Right cardiac atrium (tissue), 5 donors: ENCODE results near the gene RAI1. TPM values are rescaled to one million over a fixed set of nuclear protein-coding genes. Genes with fewer than 3 reads are reported as not detected.

ENCODE experiments used
- ATAC-seq, 2 donors: fragments of 200-7000 bp; cut with Tn5 transposase; one replicate each; pipeline versions ENCODE4 v1.8.0 to v1.9.1; 2020; ENCODE audit warnings: moderate library complexity in 2 of 2, mild to moderate bottlenecking in 1 of 2
- DNase-seq, 3 donors: peaks; one replicate each; pipeline ENCODE4 v3.0.0-alpha.2; 2020
- H3K27ac ChIP-seq: one replicate; pipeline ENCODE4 v1.5.1; 2013; ENCODE audit warnings: mild to moderate bottlenecking, low read length, control low read depth, moderate library complexity
- H3K27me3 ChIP-seq: one replicate; pipeline ENCODE4 v1.6.1; 2013; ENCODE audit not compliant: control insufficient read depth, insufficient read depth
- H3K4me1 ChIP-seq: one replicate; pipeline ENCODE4 v1.6.1; 2013; ENCODE audit warnings: low read length; ENCODE audit not compliant: control insufficient read depth, insufficient read depth
- H3K4me3 ChIP-seq: one replicate; pipeline ENCODE4 v1.5.1; 2013; ENCODE audit warnings: low read length, control low read depth
- H3K9me3 ChIP-seq: one replicate; pipeline ENCODE4 v1.6.1; 2013; ENCODE audit warnings: low read length; ENCODE audit not compliant: control insufficient read depth
- WGBS: extraction: QIAGEN DNeasy Blood & Tissue Kit; methylation state at CpG from one replicate; pipeline ENCODE4 v1.1.7; 2013; 5-methylcytosine and 5-hydroxymethylcytosine counted together
- intact Hi-C, 4 donors: fragments of 100-400 bp; cut with DNase I; formaldehyde crosslinking; loops; one replicate each; pipeline versions ENCODE4 v1.11.0 to v1.14.0; 2022 to 2023
- polyA plus RNA-seq: library from polyadenylated mRNA; stranded (reverse); fragments of 200-250 nt; gene quantifications from one replicate; pipeline ENCODE4 v1.2.3, GENCODE V29; 2013
- total RNA-seq, 4 donors: library from RNA; stranded (reverse); fragmentation: NEBNext Ultra II Directional; extraction: Animal tissue kit (Norgen Biotek cat#: 25700); gene quantifications; one replicate each; pipeline ENCODE4 v1.2.1, GENCODE V29; 2021
- donor health status: healthy with polysubstance abuse.
- donor health status: DM: no; HTN: yes; CAD: no.
- donor health status: DM: no; HTN: no; CAD: no.
- donor health status: DM: no; HTN: yes; CAD: no; lungs with severe emphysema.
- donor health status: DM: yes; HTN: yes; CAD: no.

The RAI1 gene
- total and polyA plus RNA-seq, 5 donors: 18.2 to 26.8 (median 23.0) TPM

- no peak overlapping the region for H3K4me3 ChIP-seq
- WGBS: 55% methylated on average over 3 of the region's 3 CpGs
- ATAC-seq (no peak), DNase-seq (no peak)
- intact Hi-C loops: no loop called here
- H3K9me3 ChIP-seq: no peaks in the 10 kb centered on the region
- H3K4me1 ChIP-seq: peaks cover 32% of the 10 kb centered on the region
- no peaks in the 10 kb centered on the region for H3K27me3 ChIP-seq
- no peak overlapping the region for H3K27ac ChIP-seq
These were observed 91.0 kb downstream of the RAI1 start for GRCh38 chr17:17772231-17772630.

GRCh38 chr17:17774009-17774881, 93.0 kb downstream of the RAI1 start:
- intact Hi-C loops: no loop called here
- DNase-seq (peak in 1 of 3 donors; percentile 74), ATAC-seq (peak; percentile 11 to 36)
- WGBS: 52% methylated on average over 21 of the region's 21 CpGs
- Histone ChIP-seq H3K9me3 (no peaks in the 10 kb centered on the region), H3K4me3 (no peak overlapping the region), H3K27ac (peak overlapping the region; percentile 82), H3K27me3 (no peaks in the 10 kb centered on the region), H3K4me1 (peaks cover 27% of the 10 kb centered on the region)

- DNase-seq: no peak
- no peaks in the 10 kb centered on the region for H3K9me3 ChIP-seq
- 70% methylated on average over 3 of the region's 3 CpGs for WGBS
- H3K27me3 ChIP-seq: no peaks in the 10 kb centered on the region
- ATAC-seq: no peak
- peaks cover 17% of the 10 kb centered on the region for H3K4me1 ChIP-seq
- no peak overlapping the region for H3K27ac ChIP-seq
- H3K4me3 ChIP-seq: no peak overlapping the region
- intact Hi-C loops: no loop called here
These were observed 95.6 kb downstream of the RAI1 start for GRCh38 chr17:17776889-17777288.

GRCh38 chr17:17778308-17779014, 97.2 kb downstream of the RAI1 start:
- Histone ChIP-seq H3K27me3 (no peaks in the 10 kb centered on the region), H3K4me3 (no peak overlapping the region), H3K9me3 (no peaks in the 10 kb centered on the region), H3K27ac (peak overlapping the region; percentile 40), H3K4me1 (peaks cover 16% of the 10 kb centered on the region)
- DNase-seq (peak; percentile 87 to 95 (median 91)), ATAC-seq (peak; percentile 32 to 38)
- WGBS: 37% methylated on average over 8 of the region's 8 CpGs
- intact Hi-C loops: no loop called here

- Histone ChIP-seq H3K4me3 (no peak overlapping the region), H3K4me1 (peaks cover 18% of the 10 kb centered on the region), H3K27me3 (no peaks in the 10 kb centered on the region), H3K27ac (peak overlapping the region; percentile 40), H3K9me3 (no peaks in the 10 kb centered on the region)
- DNase-seq (peak in 2 of 3 donors; percentile 68 to 79), ATAC-seq (peak in 1 of 2 donors; percentile 4)
- 47% methylated on average over 16 of the region's 16 CpGs for WGBS
- intact Hi-C loops: no loop called here
These were observed 97.9 kb downstream of the RAI1 start for GRCh38 chr17:17779015-17779611.

- WGBS: 26% methylated on average over 11 of the region's 11 CpGs
- intact Hi-C loops: loop anchor here in 2 of 4 donors (10.0 kb wide), 1 partner anchor 96 kb away; the partner anchor contains the start of gene RAI1 (in 2 of the 2)
- peak; percentile 0 to 1 for ATAC-seq
- Histone ChIP-seq H3K27me3 (no peaks in the 10 kb centered on the region), H3K27ac (peak overlapping the region; percentile 44), H3K9me3 (no peaks in the 10 kb centered on the region), H3K4me3 (no peak overlapping the region), H3K4me1 (peaks cover 30% of the 10 kb centered on the region)
- DNase-seq: peak in 1 of 3 donors; percentile 50
These were observed 99.8 kb downstream of the RAI1 start for GRCh38 chr17:17780922-17781590.

- ATAC-seq (peak; percentile 66 to 70), DNase-seq (peak; percentile 79 to 94 (median 93))
- Histone ChIP-seq H3K4me1 (peaks cover 30% of the 10 kb centered on the region), H3K27ac (peak overlapping the region; percentile 60), H3K27me3 (no peaks in the 10 kb centered on the region), H3K9me3 (no peaks in the 10 kb centered on the region), H3K4me3 (peak overlapping the region; percentile 53)
- WGBS: 2% methylated on average over 87 of the region's 88 CpGs
- intact Hi-C loops: loop anchor here in 2 of 4 donors (10.0 kb wide), 1 partner anchor 97 kb away; the partner anchor contains the start of gene RAI1 (in 2 of the 2)
These were observed 100.6 kb downstream of the RAI1 start for GRCh38 chr17:17781591-17782496.

- peak overlapping the region; percentile 68 for H3K27ac ChIP-seq
- WGBS: under 1% methylated on average over 56 of the region's 57 CpGs
- H3K27me3 ChIP-seq: no peaks in the 10 kb centered on the region
- ATAC-seq: peak in 1 of 2 donors; percentile 0
- no peaks in the 10 kb centered on the region for H3K9me3 ChIP-seq
- intact Hi-C loops: loop anchor here in 2 of 4 donors (10.0 kb wide), 1 partner anchor 98 kb away; the partner anchor contains the start of gene RAI1 (in 2 of the 2)
- H3K4me1 ChIP-seq: peaks cover 30% of the 10 kb centered on the region
- DNase-seq: peak in 2 of 3 donors; percentile 75 to 77
- H3K4me3 ChIP-seq: peak overlapping the region; percentile 53
These were observed 101.4 kb downstream of the RAI1 start for GRCh38 chr17:17782523-17783115.

GRCh38 chr17:17783116-17783824, 102.0 kb downstream of the RAI1 start:
- intact Hi-C loops: loop anchor here in 2 of 4 donors (10.0 kb wide), 1 partner anchor 98 kb away; the partner anchor contains the start of gene RAI1 (in 2 of the 2)
- DNase-seq: peak; percentile 64 to 89 (median 86)
- ATAC-seq: peak; percentile 16 to 33

More at GRCh38 chr17:17783116-17783824, 102.0 kb downstream of the RAI1 start:
- Histone ChIP-seq H3K9me3 (no peaks in the 10 kb centered on the region), H3K4me1 (peaks cover 26% of the 10 kb centered on the region), H3K27ac (peak overlapping the region; percentile 83), H3K4me3 (peak overlapping the region; percentile 53), H3K27me3 (no peaks in the 10 kb centered on the region)
- WGBS: under 1% methylated on average over 75 of the region's 75 CpGs
